ENCODE results near the gene SNX20.

SNX20 gene

GRCh38 chr16:50718761-50719400 lies 37.8 kb upstream of the SNX20 start:
- no peak for DNase-seq (ENCODE audit: low read depth)
- TF ChIP-seq CTCF (IDR thresholded peaks at IDR 0.05; ENCODE audit: control insufficient read depth, insufficient read depth, low read depth, low read length, missing control alignments) = no peak
- no peak overlapping the region for H3K4me3 ChIP-seq (ENCODE audit: control insufficient read depth, low read depth, low read length)

GRCh38 chr16:50718061-50718760 lies 37.1 kb upstream of the SNX20 start:
- no peak for TF ChIP-seq CTCF (IDR thresholded peaks at IDR 0.05; ENCODE audit: control insufficient read depth, insufficient read depth, low read depth, low read length, missing control alignments)
- no peak for DNase-seq (ENCODE audit: low read depth)
- no peak overlapping the region for H3K4me3 ChIP-seq (ENCODE audit: control insufficient read depth, low read depth, low read length)

- DNase-seq (ENCODE audit: low read depth) = no peak
- TF ChIP-seq CTCF (IDR thresholded peaks at IDR 0.05; ENCODE audit: control insufficient read depth, insufficient read depth, low read depth, low read length, missing control alignments) = no peak
- H3K4me3 ChIP-seq (ENCODE audit: control insufficient read depth, low read depth, low read length) = no peak overlapping the region
Observed at GRCh38 chr16:50717494-50717893, 36.4 kb upstream of the SNX20 start.

- DNase-seq (ENCODE audit: low read depth) = no peak
- TF ChIP-seq CTCF (IDR thresholded peaks at IDR 0.05; ENCODE audit: control insufficient read depth, insufficient read depth, low read depth, low read length, missing control alignments) = no peak
- H3K4me3 ChIP-seq (ENCODE audit: control insufficient read depth, low read depth, low read length) = no peak overlapping the region
Observed at GRCh38 chr16:50717091-50717490, 36.0 kb upstream of the SNX20 start.

GRCh38 chr16:50712956-50713355 lies 31.8 kb upstream of the SNX20 start:
- TF ChIP-seq CTCF (IDR thresholded peaks at IDR 0.05; ENCODE audit: control insufficient read depth, insufficient read depth, low read depth, low read length, missing control alignments) = no peak
- no peak for DNase-seq (ENCODE audit: low read depth)
- no peak overlapping the region for H3K4me3 ChIP-seq (ENCODE audit: control insufficient read depth, low read depth, low read length)

GRCh38 chr16:50712560-50712898 lies 31.4 kb upstream of the SNX20 start:
- no peak overlapping the region for H3K4me3 ChIP-seq (ENCODE audit: control insufficient read depth, low read depth, low read length)
- DNase-seq (ENCODE audit: low read depth) = no peak
- no peak for TF ChIP-seq CTCF (IDR thresholded peaks at IDR 0.05; ENCODE audit: control insufficient read depth, insufficient read depth, low read depth, low read length, missing control alignments)

Data from AG09309 (cell line).